NAMALWA (cell line): ENCODE results near the gene ADAMTS6.
"Not testable (repeated sequence)": the region's sequence is repeated elsewhere in the genome, so short reads cannot be mapped to it uniquely, and the experiment has no call there.

ENCODE experiments used
- DNase-seq: peaks from one replicate; pipeline ENCODE4 v3.0.0-alpha.2; 2015; ENCODE audit warnings: low spot score

Gene ADAMTS6

GRCh38 chr5:65468633-65469032, 13.1 kb downstream of the ADAMTS6 start:
- DNase-seq, result no peak

GRCh38 chr5:65462139-65462705, 19.5 kb downstream of the ADAMTS6 start:
- DNase-seq, result no peak

GRCh38 chr5:65461490-65461889, 20.2 kb downstream of the ADAMTS6 start:
- no peak for DNase-seq

GRCh38 chr5:65459995-65460394, 21.7 kb downstream of the ADAMTS6 start:
- no peak for DNase-seq

- DNase-seq, result no peak
Observed at GRCh38 chr5:65455064-65455463, 26.7 kb downstream of the ADAMTS6 start.

- no peak for DNase-seq
Observed at GRCh38 chr5:65451436-65451835, 30.3 kb downstream of the ADAMTS6 start.

- no peak for DNase-seq
Observed at GRCh38 chr5:65446682-65447081, 35.0 kb downstream of the ADAMTS6 start.

GRCh38 chr5:65441800-65442199, 39.9 kb downstream of the ADAMTS6 start:
- DNase-seq, result no peak

GRCh38 chr5:65440456-65440855, 41.3 kb downstream of the ADAMTS6 start:
- no peak for DNase-seq

- DNase-seq, result no peak
Observed at GRCh38 chr5:65434122-65434521, 47.6 kb downstream of the ADAMTS6 start.

GRCh38 chr5:65426656-65427055, 55.1 kb downstream of the ADAMTS6 start:
- DNase-seq, result no peak

GRCh38 chr5:65423623-65424022, 58.1 kb downstream of the ADAMTS6 start:
- DNase-seq, result no peak

- no peak for DNase-seq
Observed at GRCh38 chr5:65418661-65419060, 63.1 kb downstream of the ADAMTS6 start.

- DNase-seq, result no peak
Observed at GRCh38 chr5:65413822-65414221, 67.9 kb downstream of the ADAMTS6 start.

GRCh38 chr5:65412842-65413241, 68.9 kb downstream of the ADAMTS6 start:
- DNase-seq, result no peak

- DNase-seq, result no peak
Observed at GRCh38 chr5:65411356-65411755, 70.4 kb downstream of the ADAMTS6 start.

- no peak for DNase-seq
Observed at GRCh38 chr5:65395526-65396155, 86.1 kb downstream of the ADAMTS6 start.

GRCh38 chr5:65394087-65394486, 87.6 kb downstream of the ADAMTS6 start:
- no peak for DNase-seq

GRCh38 chr5:65391591-65391990, 90.1 kb downstream of the ADAMTS6 start:
- DNase-seq, result no peak

GRCh38 chr5:65390208-65390607, 91.5 kb downstream of the ADAMTS6 start:
- no peak for DNase-seq

GRCh38 chr5:65383859-65384258, 97.9 kb downstream of the ADAMTS6 start:
- no peak for DNase-seq

GRCh38 chr5:65382582-65382981, 99.1 kb downstream of the ADAMTS6 start:
- no peak for DNase-seq

GRCh38 chr5:65370505-65370904, 111.2 kb downstream of the ADAMTS6 start:
- DNase-seq, result not testable (repeated sequence)

GRCh38 chr5:65366655-65367054, 115.1 kb downstream of the ADAMTS6 start:
- DNase-seq, result no peak
